Upper lobe of left lung (tissue), 4 donors: Measurements from ENCODE around the gene TNRC6B.

Source experiments
- POLR2AphosphoS5 ChIP-seq, 2 donors: sonication (generic); formaldehyde crosslinking; IDR thresholded peaks; one replicate each; pipeline ENCODE4 v1.5.1; 2017; ENCODE audit warnings: antibody characterized with exemption in 2 of 2
- TF ChIP-seq, protein P1 (sequence below), 6 experiments: fragments of 450-650 bp in 4 of 6; fragments of 200-600 bp in 2 of 6; sonication (generic) in 2 of 6; IDR thresholded peaks; one replicate each; pipeline ENCODE4 v1.5.1; 2016 to 2019; ENCODE audit warnings: antibody characterized with exemption in 6 of 6

DNA sequence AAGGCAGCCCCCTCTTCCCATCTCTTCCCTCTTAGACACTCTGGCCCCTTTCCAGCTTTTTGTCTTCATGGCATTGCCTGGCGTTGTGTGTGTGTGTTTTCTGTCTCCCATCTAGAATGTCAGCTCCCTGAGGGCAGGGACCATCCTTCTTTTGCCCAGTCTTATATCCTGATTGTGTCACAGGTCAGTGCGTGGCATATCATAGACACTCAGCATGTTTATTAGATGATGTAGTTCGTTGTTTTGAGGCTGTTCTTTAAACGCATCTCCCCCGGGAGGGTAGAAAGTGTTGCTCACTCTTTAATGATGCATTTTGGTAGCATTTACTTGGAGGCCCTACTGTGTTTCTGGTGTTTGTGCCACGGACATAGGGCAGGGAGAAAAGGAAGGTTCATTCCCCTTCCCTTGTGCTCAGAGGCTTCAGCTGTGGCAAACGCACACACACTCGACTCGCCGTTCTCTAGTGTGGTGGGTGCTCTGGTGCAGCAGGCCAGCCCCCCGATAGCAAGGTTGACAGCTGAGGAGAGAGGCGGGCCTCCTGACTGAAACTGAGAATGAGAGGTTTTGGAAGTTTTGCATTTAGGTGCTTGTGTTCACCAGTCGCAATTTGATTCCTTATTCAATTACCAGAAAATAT is 60.2 kb downstream of the TNRC6B start:
- TF ChIP-seq, protein P1, sequence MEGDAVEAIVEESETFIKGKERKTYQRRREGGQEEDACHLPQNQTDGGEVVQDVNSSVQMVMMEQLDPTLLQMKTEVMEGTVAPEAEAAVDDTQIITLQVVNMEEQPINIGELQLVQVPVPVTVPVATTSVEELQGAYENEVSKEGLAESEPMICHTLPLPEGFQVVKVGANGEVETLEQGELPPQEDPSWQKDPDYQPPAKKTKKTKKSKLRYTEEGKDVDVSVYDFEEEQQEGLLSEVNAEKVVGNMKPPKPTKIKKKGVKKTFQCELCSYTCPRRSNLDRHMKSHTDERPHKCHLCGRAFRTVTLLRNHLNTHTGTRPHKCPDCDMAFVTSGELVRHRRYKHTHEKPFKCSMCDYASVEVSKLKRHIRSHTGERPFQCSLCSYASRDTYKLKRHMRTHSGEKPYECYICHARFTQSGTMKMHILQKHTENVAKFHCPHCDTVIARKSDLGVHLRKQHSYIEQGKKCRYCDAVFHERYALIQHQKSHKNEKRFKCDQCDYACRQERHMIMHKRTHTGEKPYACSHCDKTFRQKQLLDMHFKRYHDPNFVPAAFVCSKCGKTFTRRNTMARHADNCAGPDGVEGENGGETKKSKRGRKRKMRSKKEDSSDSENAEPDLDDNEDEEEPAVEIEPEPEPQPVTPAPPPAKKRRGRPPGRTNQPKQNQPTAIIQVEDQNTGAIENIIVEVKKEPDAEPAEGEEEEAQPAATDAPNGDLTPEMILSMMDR (IDR thresholded peaks at IDR 0.05): no peak
- no peak for TF ChIP-seq POLR2AphosphoS5 (IDR thresholded peaks at IDR 0.05)
